HepG2 (cell line): ENCODE results near the gene EMC9. TPM values are rescaled to one million over a fixed set of nuclear protein-coding genes. Genes with fewer than 3 reads are reported as not detected.

Experiments used
- CBX5 ChIP-seq: sonication (generic); formaldehyde crosslinking; IDR thresholded peaks from 2 replicates; pipeline ENCODE4 v1.4.0; 2020; ENCODE audit warnings: missing genetic modification reagents, borderline replicate concordance
- FOXP1 ChIP-seq, 2 experiments: fragments of 450-650 bp in 1 of 2; IDR thresholded peaks; 2 replicates each; pipeline ENCODE4 v1.6.1; 2017 to 2018; ENCODE audit warnings: antibody characterized with exemption in 1 of 2
- GABPB1 ChIP-seq: IDR thresholded peaks from 2 replicates; pipeline ENCODE4 v1.6.1; 2016; ENCODE audit warnings: mild to moderate bottlenecking, missing genetic modification reagents, moderate library complexity, missing compliant biosample characterization
- IRX3 ChIP-seq: sonication (generic); formaldehyde crosslinking; IDR thresholded peaks from 2 replicates; pipeline ENCODE4 v1.8.1; 2023; ENCODE audit warnings: mild to moderate bottlenecking, low read depth, missing genetic modification reagents, borderline replicate concordance
- KLF9 ChIP-seq: IDR thresholded peaks from 2 replicates; pipeline ENCODE4 v1.6.1; 2016; ENCODE audit warnings: low read depth
- MAZ ChIP-seq, 2 experiments: sonication (generic) in 1 of 2; formaldehyde crosslinking in 1 of 2; IDR thresholded peaks; 2 replicates each; pipeline versions ENCODE4 v1.5.0 to v1.6.1; 2012 to 2020; ENCODE audit warnings: low read depth in 2 of 2, mild to moderate bottlenecking in 2 of 2, borderline replicate concordance in 1 of 2, improper control_type of control experiment in 1 of 2, low read length in 1 of 2, missing genetic modification reagents in 1 of 2, moderate library complexity in 1 of 2
- MED13 ChIP-seq: sonication (generic); formaldehyde crosslinking; IDR thresholded peaks from 2 replicates; pipeline ENCODE4 v1.5.0; 2020; ENCODE audit warnings: missing genetic modification reagents
- RBFOX2 ChIP-seq: fragments of 200-400 bp; formaldehyde crosslinking; IDR thresholded peaks from 2 replicates; pipeline ENCODE4 v1.6.1; 2017; ENCODE audit warnings: low read depth, mild to moderate bottlenecking, low read length
- RELA ChIP-seq: sonication (generic); formaldehyde crosslinking; IDR thresholded peaks from 2 replicates; pipeline ENCODE4 v1.4.0; 2020; ENCODE audit warnings: missing genetic modification reagents
- SIN3A ChIP-seq: IDR thresholded peaks from 2 replicates; pipeline ENCODE4 v1.6.1; 2011; ENCODE audit warnings: low read depth, mild to moderate bottlenecking, control low read depth, low read length, borderline replicate concordance
- SMAD3 ChIP-seq: sonication (generic); formaldehyde crosslinking; IDR thresholded peaks from 2 replicates; pipeline ENCODE4 v1.4.0; 2020; ENCODE audit warnings: missing genetic modification reagents
- SOX6 ChIP-seq, 2 experiments: fragments of 450-650 bp in 1 of 2; sonication (generic) in 1 of 2; formaldehyde crosslinking in 1 of 2; IDR thresholded peaks; 2 replicates each; pipeline versions ENCODE4 v1.4.0 to v1.6.1; 2017 to 2020; ENCODE audit warnings: antibody characterized with exemption in 1 of 2, mild to moderate bottlenecking in 1 of 2, missing genetic modification reagents in 1 of 2
- ZNF335 ChIP-seq: sonication (generic); formaldehyde crosslinking; IDR thresholded peaks from 2 replicates; pipeline ENCODE4 v1.4.0; 2020; ENCODE audit warnings: missing genetic modification reagents
- ZNF570 ChIP-seq: sonication (generic); formaldehyde crosslinking; IDR thresholded peaks from 2 replicates; pipeline ENCODE4 v1.4.0; 2020; ENCODE audit warnings: mild to moderate bottlenecking, missing genetic modification reagents, borderline replicate concordance
- ZNF660 ChIP-seq: sonication (generic); formaldehyde crosslinking; IDR thresholded peaks from 2 replicates; pipeline ENCODE4 v1.5.1; 2020; ENCODE audit warnings: mild to moderate bottlenecking, low read depth, missing genetic modification reagents, borderline replicate concordance
- ZNF746 ChIP-seq: sonication (generic); formaldehyde crosslinking; IDR thresholded peaks from 2 replicates; pipeline ENCODE4 v1.8.0; 2022; ENCODE audit warnings: mild to moderate bottlenecking, missing genetic modification reagents
- polyA plus RNA-seq, 8 experiments: library from polyadenylated mRNA; depleted of rRNA in 3 of 8; stranded (reverse) in 7 of 8; unstranded in 1 of 8; fragments of >200 nt; fragmentation: Illumina TruSeq in 4 of 8; extraction: Trizol in 4 of 8; gene quantifications; 2 replicates each; pipeline versions ENCODE4 v1.2.1 to v1.2.3, GENCODE V29; 2011 to 2016; ENCODE audit warnings: low read depth in 4 of 8, missing spikeins in 1 of 8, mixed read lengths in 1 of 8; ENCODE audit not compliant: insufficient read depth in 1 of 8
- total RNA-seq, 5 experiments: library from RNA; depleted of rRNA; stranded (reverse); fragments of >200 nt; fragmentation: Illumina TruSeq; extraction: Trizol; gene quantifications; 2 replicates each; pipeline ENCODE4 v1.2.3, GENCODE V29; 2016; ENCODE audit warnings: low read depth in 1 of 5
- TF ChIP-seq, protein P1 (sequence below): sonication (generic); formaldehyde crosslinking; IDR thresholded peaks from 2 replicates; pipeline ENCODE4 v1.4.0; 2020; ENCODE audit warnings: mild to moderate bottlenecking, missing genetic modification reagents
- TF ChIP-seq, protein P2 (sequence below): sonication (generic); formaldehyde crosslinking; IDR thresholded peaks from 2 replicates; pipeline ENCODE4 v1.9.0; 2022; ENCODE audit warnings: missing genetic modification reagents, mild to moderate bottlenecking, borderline replicate concordance
- TF ChIP-seq, protein P3 (sequence below): sonication (generic); formaldehyde crosslinking; IDR thresholded peaks from 2 replicates; pipeline ENCODE4 v1.4.0; 2020; ENCODE audit warnings: mild to moderate bottlenecking, missing genetic modification reagents

Gene EMC9
- total and polyA plus RNA-seq, 2 of the 13 experiments (the other 11 are each of a cell fraction or from before 2014, with no cell fraction given): 60.5 to 78.7 TPM

DNA sequence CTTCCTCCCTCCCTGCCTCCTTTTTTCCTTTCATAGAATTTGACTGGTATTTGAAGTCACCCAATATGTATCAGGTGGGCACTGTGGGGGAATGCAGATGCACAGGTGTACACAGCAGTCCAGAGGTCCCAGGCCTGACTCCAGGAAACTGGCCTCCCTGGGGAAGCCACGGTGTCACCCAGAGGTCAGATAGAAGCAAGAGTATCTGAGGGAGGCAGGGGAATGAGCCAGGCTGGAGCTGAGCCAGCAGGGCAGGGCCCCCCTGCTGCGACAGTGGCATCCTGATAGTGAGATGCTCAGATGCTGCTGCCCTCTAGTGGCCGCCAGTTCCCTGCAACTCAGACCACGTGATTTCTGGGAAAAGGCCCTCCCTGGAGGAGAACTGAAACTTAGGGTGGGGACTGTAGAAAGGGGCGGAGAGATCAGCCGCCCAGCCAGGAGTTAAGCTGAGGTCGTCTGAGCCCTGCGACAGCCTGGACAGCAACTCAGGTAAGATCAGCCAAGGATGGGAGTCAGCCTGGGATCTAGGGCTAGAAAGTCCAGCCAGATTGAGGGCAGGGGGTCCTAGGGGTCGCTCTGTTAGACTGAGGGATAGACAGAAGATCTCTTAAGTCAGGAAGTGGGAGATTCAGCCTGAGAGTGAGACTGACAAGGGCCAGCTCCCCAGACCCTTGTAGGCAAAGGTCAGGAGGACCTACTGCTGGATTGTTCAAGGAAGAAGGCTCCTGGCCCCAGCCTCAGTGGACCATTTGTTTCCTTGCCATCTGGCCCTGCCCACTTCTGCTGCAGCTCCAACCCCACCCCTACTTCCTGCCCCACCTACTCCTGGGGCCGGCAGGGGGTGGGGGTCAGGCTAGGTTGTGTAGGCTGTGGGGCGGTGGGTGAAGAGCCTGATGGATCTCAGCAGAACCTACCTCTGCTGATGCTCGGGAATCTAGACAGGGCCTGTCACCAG, 19.7 kb upstream of the EMC9 start, which contains the start of gene IRF9 (continued):
- TF ChIP-seq, protein P1, sequence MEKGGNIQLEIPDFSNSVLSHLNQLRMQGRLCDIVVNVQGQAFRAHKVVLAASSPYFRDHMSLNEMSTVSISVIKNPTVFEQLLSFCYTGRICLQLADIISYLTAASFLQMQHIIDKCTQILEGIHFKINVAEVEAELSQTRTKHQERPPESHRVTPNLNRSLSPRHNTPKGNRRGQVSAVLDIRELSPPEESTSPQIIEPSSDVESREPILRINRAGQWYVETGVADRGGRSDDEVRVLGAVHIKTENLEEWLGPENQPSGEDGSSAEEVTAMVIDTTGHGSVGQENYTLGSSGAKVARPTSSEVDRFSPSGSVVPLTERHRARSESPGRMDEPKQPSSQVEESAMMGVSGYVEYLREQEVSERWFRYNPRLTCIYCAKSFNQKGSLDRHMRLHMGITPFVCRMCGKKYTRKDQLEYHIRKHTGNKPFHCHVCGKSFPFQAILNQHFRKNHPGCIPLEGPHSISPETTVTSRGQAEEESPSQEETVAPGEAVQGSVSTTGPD: no peak; the same call in none of the 2 replicates
- TF ChIP-seq CBX5 (CRISPR knock-in tag) (peak; percentile 100), MED13 (CRISPR knock-in tag) (peak; percentile 74; the same call in 1 of the 2 replicates), ZNF570 (CRISPR knock-in tag) (no peak), KLF9 (CRISPR knock-in tag) (peak; percentile 98), IRX3 (CRISPR knock-in tag) (no peak), SOX6 (IDR thresholded peaks at IDR 0.05) (no peak), SOX6 (CRISPR knock-in tag; IDR thresholded peaks at IDR 0.05) (peak; percentile 94), MAZ (IDR thresholded peaks at IDR 0.05; ENCODE audit: borderline replicate concordance, low read depth, low read length) (peak; percentile 91), MAZ (CRISPR knock-in tag; IDR thresholded peaks at IDR 0.05; ENCODE audit: low read depth) (peak; percentile 99), ZNF746 (CRISPR knock-in tag) (peak; percentile 84), SMAD3 (peak; percentile 100), ZNF335 (CRISPR knock-in tag) (peak; percentile 98), ZNF660 (no peak), GABPB1 (CRISPR knock-in tag) (peak; percentile 88), RELA (CRISPR knock-in tag) (peak; percentile 98), SIN3A (peak; percentile 96), RBFOX2 (no peak; the same call in 1 of the 2 replicates), FOXP1 (IDR thresholded peaks at IDR 0.05) (no peak), FOXP1 (CRISPR knock-in tag; IDR thresholded peaks at IDR 0.05) (peak; percentile 74)
- TF ChIP-seq, protein P2, sequence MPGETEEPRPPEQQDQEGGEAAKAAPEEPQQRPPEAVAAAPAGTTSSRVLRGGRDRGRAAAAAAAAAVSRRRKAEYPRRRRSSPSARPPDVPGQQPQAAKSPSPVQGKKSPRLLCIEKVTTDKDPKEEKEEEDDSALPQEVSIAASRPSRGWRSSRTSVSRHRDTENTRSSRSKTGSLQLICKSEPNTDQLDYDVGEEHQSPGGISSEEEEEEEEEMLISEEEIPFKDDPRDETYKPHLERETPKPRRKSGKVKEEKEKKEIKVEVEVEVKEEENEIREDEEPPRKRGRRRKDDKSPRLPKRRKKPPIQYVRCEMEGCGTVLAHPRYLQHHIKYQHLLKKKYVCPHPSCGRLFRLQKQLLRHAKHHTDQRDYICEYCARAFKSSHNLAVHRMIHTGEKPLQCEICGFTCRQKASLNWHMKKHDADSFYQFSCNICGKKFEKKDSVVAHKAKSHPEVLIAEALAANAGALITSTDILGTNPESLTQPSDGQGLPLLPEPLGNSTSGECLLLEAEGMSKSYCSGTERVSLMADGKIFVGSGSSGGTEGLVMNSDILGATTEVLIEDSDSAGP (CRISPR knock-in tag): peak; percentile 99
- TF ChIP-seq, protein P3, sequence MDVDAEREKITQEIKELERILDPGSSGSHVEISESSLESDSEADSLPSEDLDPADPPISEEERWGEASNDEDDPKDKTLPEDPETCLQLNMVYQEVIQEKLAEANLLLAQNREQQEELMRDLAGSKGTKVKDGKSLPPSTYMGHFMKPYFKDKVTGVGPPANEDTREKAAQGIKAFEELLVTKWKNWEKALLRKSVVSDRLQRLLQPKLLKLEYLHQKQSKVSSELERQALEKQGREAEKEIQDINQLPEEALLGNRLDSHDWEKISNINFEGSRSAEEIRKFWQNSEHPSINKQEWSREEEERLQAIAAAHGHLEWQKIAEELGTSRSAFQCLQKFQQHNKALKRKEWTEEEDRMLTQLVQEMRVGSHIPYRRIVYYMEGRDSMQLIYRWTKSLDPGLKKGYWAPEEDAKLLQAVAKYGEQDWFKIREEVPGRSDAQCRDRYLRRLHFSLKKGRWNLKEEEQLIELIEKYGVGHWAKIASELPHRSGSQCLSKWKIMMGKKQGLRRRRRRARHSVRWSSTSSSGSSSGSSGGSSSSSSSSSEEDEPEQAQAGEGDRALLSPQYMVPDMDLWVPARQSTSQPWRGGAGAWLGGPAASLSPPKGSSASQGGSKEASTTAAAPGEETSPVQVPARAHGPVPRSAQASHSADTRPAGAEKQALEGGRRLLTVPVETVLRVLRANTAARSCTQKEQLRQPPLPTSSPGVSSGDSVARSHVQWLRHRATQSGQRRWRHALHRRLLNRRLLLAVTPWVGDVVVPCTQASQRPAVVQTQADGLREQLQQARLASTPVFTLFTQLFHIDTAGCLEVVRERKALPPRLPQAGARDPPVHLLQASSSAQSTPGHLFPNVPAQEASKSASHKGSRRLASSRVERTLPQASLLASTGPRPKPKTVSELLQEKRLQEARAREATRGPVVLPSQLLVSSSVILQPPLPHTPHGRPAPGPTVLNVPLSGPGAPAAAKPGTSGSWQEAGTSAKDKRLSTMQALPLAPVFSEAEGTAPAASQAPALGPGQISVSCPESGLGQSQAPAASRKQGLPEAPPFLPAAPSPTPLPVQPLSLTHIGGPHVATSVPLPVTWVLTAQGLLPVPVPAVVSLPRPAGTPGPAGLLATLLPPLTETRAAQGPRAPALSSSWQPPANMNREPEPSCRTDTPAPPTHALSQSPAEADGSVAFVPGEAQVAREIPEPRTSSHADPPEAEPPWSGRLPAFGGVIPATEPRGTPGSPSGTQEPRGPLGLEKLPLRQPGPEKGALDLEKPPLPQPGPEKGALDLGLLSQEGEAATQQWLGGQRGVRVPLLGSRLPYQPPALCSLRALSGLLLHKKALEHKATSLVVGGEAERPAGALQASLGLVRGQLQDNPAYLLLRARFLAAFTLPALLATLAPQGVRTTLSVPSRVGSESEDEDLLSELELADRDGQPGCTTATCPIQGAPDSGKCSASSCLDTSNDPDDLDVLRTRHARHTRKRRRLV: peak; percentile 33
